CD4-positive, alpha-beta T cell (primary cell): ENCODE results near the gene IFI35. TPM values are rescaled to one million over a fixed set of nuclear protein-coding genes. Genes with fewer than 3 reads are reported as not detected.

Source experiments
- ATAC-seq: fragments of 200-7000 bp; cut with Tn5 transposase; one replicate; pipeline ENCODE4 v1.10.0; 2022; ENCODE audit warnings: mild to moderate bottlenecking; ENCODE audit not compliant: poor library complexity
- CTCF ChIA-PET: fragments of 350-600 bp; sonication (Branson Sonifier 250); formaldehyde crosslinking; loops from one replicate; lab custom pipeline; 2021; ENCODE audit warnings: antibody characterized with exemption, inconsistent platforms; lab: Charles Lee
- POLR2A ChIA-PET: fragments of 350-600 bp; sonication (Branson Sonifier 250); formaldehyde crosslinking; loops from one replicate; lab custom pipeline; 2021; ENCODE audit warnings: antibody characterized with exemption, inconsistent platforms; lab: Charles Lee
- DNase-seq, 14 experiments: peaks; one replicate each; pipeline ENCODE4 v3.0.0-alpha.2; 2013 to 2020; ENCODE audit warnings: mixed read lengths in 2 of 14
- H3K27ac ChIP-seq, 2 donors: one replicate each; pipeline versions ENCODE4 v1.5.1 to v1.7.0; 2013; ENCODE audit warnings: low read length in 2 of 2, low read depth in 1 of 2, mild to moderate bottlenecking in 1 of 2
- H3K27me3 ChIP-seq, 2 experiments: 1 replicate in 1 of 2; 2 replicates in 1 of 2; pipeline versions ENCODE4 v1.6.1 to v1.7.0; 2013; ENCODE audit warnings: low read length in 2 of 2, control low read depth in 1 of 2, mild to moderate bottlenecking in 1 of 2, moderate library complexity in 1 of 2; ENCODE audit not compliant: insufficient read depth in 2 of 2, control insufficient read depth in 1 of 2
- H3K36me3 ChIP-seq: one replicate; pipeline ENCODE4 v1.6.1; 2013; ENCODE audit warnings: low read length, control low read depth; ENCODE audit not compliant: insufficient read depth
- H3K4me1 ChIP-seq: one replicate; pipeline ENCODE4 v1.6.1; 2013; ENCODE audit warnings: low read length, control low read depth; ENCODE audit not compliant: insufficient read depth
- H3K4me3 ChIP-seq: one replicate; pipeline ENCODE4 v1.5.1; 2013; ENCODE audit warnings: mild to moderate bottlenecking, low read length, moderate library complexity
- H3K9me3 ChIP-seq, 2 experiments: 1 replicate in 1 of 2; 2 replicates in 1 of 2; pipeline versions ENCODE4 v1.6.1 to v1.7.0; 2013; ENCODE audit warnings: low read length in 2 of 2, mild to moderate bottlenecking in 2 of 2, control low read depth in 1 of 2, moderate library complexity in 1 of 2; ENCODE audit not compliant: control insufficient read depth in 1 of 2, insufficient read depth in 1 of 2
- H3K27ac Mint-ChIP-seq: one replicate; pipeline ENCODE4 v1.8.0; 2020; ENCODE audit warnings: mixed read lengths
- H3K27me3 Mint-ChIP-seq: one replicate; pipeline ENCODE4 v1.8.0; 2021; ENCODE audit warnings: mixed read lengths
- H3K36me3 Mint-ChIP-seq: one replicate; pipeline ENCODE4 v1.8.0; 2021; ENCODE audit warnings: low read depth, mixed read lengths
- H3K4me1 Mint-ChIP-seq: one replicate; pipeline ENCODE4 v1.8.0; 2021; ENCODE audit warnings: low read depth, mixed read lengths
- H3K4me3 Mint-ChIP-seq: one replicate; pipeline ENCODE4 v1.8.0; 2020; ENCODE audit warnings: mild to moderate bottlenecking, mixed read lengths
- H3K9me3 Mint-ChIP-seq: one replicate; pipeline ENCODE4 v1.8.0; 2020; ENCODE audit warnings: mixed read lengths
- intact Hi-C, 2 experiments: fragments of 100-400 bp; cut with DNase I in 1 of 2; cut with micrococcal nuclease in 1 of 2; formaldehyde crosslinking; loops; one replicate each; pipeline versions ENCODE4 v1.15.1 to v1.9.0; 2023 to 2025; cut with DNase I, micrococcal nuclease
- total RNA-seq, 174 experiments: library from RNA in 2 of 174; stranded (reverse) in 2 of 174; gene quantifications; one replicate each; pipeline ENCODE4 v1.2.3 and lab custom pipeline; 2021 to 2026
- TF ChIP-seq, protein P1 (sequence below): fragments of 200-600 bp; IDR thresholded peaks from one replicate; pipeline ENCODE4 v1.8.0; 2022; ENCODE audit warnings: antibody characterized with exemption, mild to moderate bottlenecking

Gene IFI35
- total RNA-seq, 2 experiments from 2014 or later, result 23.0 to 24.7 TPM

DNA sequence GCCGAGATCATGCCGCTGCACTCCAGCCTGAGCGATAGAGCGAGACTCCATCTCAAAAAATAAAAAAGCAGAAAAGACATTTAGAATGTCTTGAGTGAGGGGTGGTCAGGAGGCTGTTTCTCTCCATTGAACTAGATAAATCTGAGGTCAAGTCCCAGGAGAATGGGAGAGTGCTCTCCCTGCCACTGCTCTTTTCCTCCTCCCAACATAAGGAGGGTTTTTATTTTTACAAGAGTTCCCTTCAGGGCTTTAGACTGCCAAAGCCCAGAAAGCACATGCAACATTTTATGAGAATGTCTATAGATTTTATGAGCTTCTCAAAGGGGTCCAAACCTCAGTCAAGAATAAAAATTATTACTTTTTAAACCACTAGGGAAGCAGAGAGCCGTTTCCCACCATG lies 20.0 kb downstream of the IFI35 start:
- no peaks in the 10 kb centered on the region for H3K9me3 Mint-ChIP-seq
- no peak overlapping the region for H3K27ac Mint-ChIP-seq
- peaks cover 12% of the 10 kb centered on the region for H3K4me1 Mint-ChIP-seq
- Histone ChIP-seq H3K9me3 (no peaks in the 10 kb centered on the region), H3K27ac (no peak overlapping the region), H3K4me1 (peaks cover 30% of the 10 kb centered on the region), H3K36me3 (no peaks in the 10 kb centered on the region), H3K27me3 (no peaks in the 10 kb centered on the region), H3K4me3 (no peak overlapping the region)
- DNase-seq, result peak in 1 of 14 experiments; percentile 40
- TF ChIP-seq, protein P1, sequence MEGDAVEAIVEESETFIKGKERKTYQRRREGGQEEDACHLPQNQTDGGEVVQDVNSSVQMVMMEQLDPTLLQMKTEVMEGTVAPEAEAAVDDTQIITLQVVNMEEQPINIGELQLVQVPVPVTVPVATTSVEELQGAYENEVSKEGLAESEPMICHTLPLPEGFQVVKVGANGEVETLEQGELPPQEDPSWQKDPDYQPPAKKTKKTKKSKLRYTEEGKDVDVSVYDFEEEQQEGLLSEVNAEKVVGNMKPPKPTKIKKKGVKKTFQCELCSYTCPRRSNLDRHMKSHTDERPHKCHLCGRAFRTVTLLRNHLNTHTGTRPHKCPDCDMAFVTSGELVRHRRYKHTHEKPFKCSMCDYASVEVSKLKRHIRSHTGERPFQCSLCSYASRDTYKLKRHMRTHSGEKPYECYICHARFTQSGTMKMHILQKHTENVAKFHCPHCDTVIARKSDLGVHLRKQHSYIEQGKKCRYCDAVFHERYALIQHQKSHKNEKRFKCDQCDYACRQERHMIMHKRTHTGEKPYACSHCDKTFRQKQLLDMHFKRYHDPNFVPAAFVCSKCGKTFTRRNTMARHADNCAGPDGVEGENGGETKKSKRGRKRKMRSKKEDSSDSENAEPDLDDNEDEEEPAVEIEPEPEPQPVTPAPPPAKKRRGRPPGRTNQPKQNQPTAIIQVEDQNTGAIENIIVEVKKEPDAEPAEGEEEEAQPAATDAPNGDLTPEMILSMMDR, result no peak
- ChIA-PET POLR2A (interaction anchor here (1.5 kb wide), 1 partner anchor 341 kb away, joined by 3 read pairs; no protein-coding TSS in a partner anchor), CTCF (interaction anchor here (1.2 kb wide), 1 partner anchor 28 kb away, joined by 4 read pairs; the partner anchor contains the start of gene RPL27)
- H3K27me3 Mint-ChIP-seq, result no peaks in the 10 kb centered on the region
- no peaks in the 10 kb centered on the region for H3K36me3 Mint-ChIP-seq
- intact Hi-C loops, result loop anchor here (5.0 to 10.0 kb wide), 3 partner anchors 98 to 141 kb away; partner anchors contain the start of gene BRCA1 (in 2 of the 2)
- ATAC-seq, result no peak
- H3K4me3 Mint-ChIP-seq, result peak overlapping the region; percentile 75

GRCh38 chr17:43027091-43028032 lies 20.8 kb downstream of the IFI35 start:
- H3K27ac Mint-ChIP-seq, result no peak overlapping the region
- TF ChIP-seq, protein P1, result no peak
- ChIA-PET POLR2A (no interaction called here), CTCF (interaction anchor here (1.2 kb wide), 1 partner anchor 29 kb away, joined by 4 read pairs; the partner anchor contains the start of gene RPL27)
- H3K9me3 ChIP-seq, result no peaks in the 10 kb centered on the region
- H3K9me3 Mint-ChIP-seq, result no peaks in the 10 kb centered on the region
- no peaks in the 10 kb centered on the region for H3K27me3 Mint-ChIP-seq
- ATAC-seq (no peak), DNase-seq (peak in 1 of 14 experiments; percentile 18)
- H3K4me1 Mint-ChIP-seq, result peaks cover 9% of the 10 kb centered on the region
- H3K4me3 ChIP-seq, result no peak overlapping the region
- no peaks in the 10 kb centered on the region for H3K27me3 ChIP-seq
- peak overlapping the region; percentile 73 for H3K4me3 Mint-ChIP-seq
- no peaks in the 10 kb centered on the region for H3K36me3 Mint-ChIP-seq
- H3K27ac ChIP-seq, result no peak overlapping the region
- intact Hi-C loops, result loop anchor here (5.0 to 10.0 kb wide), 3 partner anchors 97 to 140 kb away; partner anchors contain the start of gene BRCA1 (in 2 of the 2)
- H3K4me1 ChIP-seq, result peaks cover 27% of the 10 kb centered on the region
- H3K36me3 ChIP-seq, result no peaks in the 10 kb centered on the region

DNA sequence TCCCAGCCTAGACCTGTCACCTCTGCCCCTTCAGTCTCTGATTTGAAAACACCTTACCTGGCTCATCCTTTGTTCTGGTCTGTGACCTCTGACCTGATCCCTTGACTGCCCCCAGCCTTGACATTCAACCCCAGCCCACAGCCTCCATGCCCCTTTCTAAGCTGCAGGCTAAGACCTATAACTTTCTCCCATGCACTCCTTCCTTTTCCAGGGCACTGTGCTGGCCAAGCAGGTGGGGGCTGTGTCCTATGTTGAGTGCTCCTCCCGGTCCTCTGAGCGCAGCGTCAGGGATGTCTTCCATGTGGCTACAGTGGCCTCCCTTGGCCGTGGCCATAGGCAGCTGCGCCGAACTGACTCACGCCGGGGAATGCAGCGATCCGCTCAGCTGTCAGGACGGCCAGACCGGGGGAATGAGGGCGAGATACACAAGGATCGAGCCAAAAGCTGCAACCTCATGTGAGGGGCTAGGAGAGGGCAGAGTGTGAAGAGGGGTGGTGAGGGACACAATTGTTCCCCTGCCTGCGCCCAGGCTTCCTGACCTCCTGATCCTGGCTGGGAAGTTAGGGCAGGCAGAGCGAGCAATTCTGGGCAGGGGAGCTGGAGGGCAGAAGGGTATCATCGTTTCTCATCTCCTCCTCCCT lies 21.8 kb downstream of the IFI35 start:
- H3K27ac Mint-ChIP-seq, result no peak overlapping the region
- Histone ChIP-seq H3K36me3 (no peaks in the 10 kb centered on the region), H3K4me3 (no peak overlapping the region), H3K27ac (no peak overlapping the region), H3K9me3 (no peaks in the 10 kb centered on the region), H3K27me3 (no peaks in the 10 kb centered on the region), H3K4me1 (peaks cover 20% of the 10 kb centered on the region)
- peak in 1 of 14 experiments; percentile 23 for DNase-seq
- TF ChIP-seq, protein P1, result no peak
- no peaks in the 10 kb centered on the region for H3K27me3 Mint-ChIP-seq
- POLR2A ChIA-PET, result interaction anchor here (0.6 kb wide), 1 partner anchor 207 kb away, joined by 3 read pairs; no protein-coding TSS in a partner anchor
- peak overlapping the region; percentile 65 for H3K4me3 Mint-ChIP-seq
- no peaks in the 10 kb centered on the region for H3K36me3 Mint-ChIP-seq
- CTCF ChIA-PET, result no interaction called here
- ATAC-seq, result no peak
- H3K4me1 Mint-ChIP-seq, result peaks cover 9% of the 10 kb centered on the region
- H3K9me3 Mint-ChIP-seq, result no peaks in the 10 kb centered on the region
- intact Hi-C loops, result loop anchor here (5.0 to 10.0 kb wide), 3 partner anchors 96 to 139 kb away; partner anchors contain the start of gene BRCA1 (in 2 of the 2)
